Measurements from ENCODE around the gene AP2A1.
A peak's percentile ranks its signal among the peaks of the same experiment; 100 is the strongest.

Gene AP2A1

GRCh38 chr19:49766007-49766929, 533 bp upstream of the AP2A1 start:
- DNase-seq (ENCODE audit: low read depth) = peak; percentile 90

- no peak for DNase-seq (ENCODE audit: low read depth)
These were observed 580 bp downstream of the AP2A1 start for GRCh38 chr19:49767381-49767780.

- no peak for DNase-seq (ENCODE audit: low read depth)
These were observed 1.3 kb downstream of the AP2A1 start for GRCh38 chr19:49767967-49768581.

GRCh38 chr19:49770529-49770928, 3.7 kb downstream of the AP2A1 start:
- no peak for DNase-seq (ENCODE audit: low read depth)

GRCh38 chr19:49771674-49772139, 4.9 kb downstream of the AP2A1 start:
- DNase-seq (ENCODE audit: low read depth) = no peak

GRCh38 chr19:49772850-49773432, 6.1 kb downstream of the AP2A1 start:
- no peak for DNase-seq (ENCODE audit: low read depth)

- DNase-seq (ENCODE audit: low read depth) = no peak
These were observed 7.0 kb downstream of the AP2A1 start for GRCh38 chr19:49773663-49774350.

GRCh38 chr19:49774969-49775368, 8.2 kb downstream of the AP2A1 start:
- DNase-seq (ENCODE audit: low read depth) = no peak

- DNase-seq (ENCODE audit: low read depth) = no peak
These were observed 9.1 kb downstream of the AP2A1 start for GRCh38 chr19:49775742-49776370.

- DNase-seq (ENCODE audit: low read depth) = no peak
These were observed 9.6 kb downstream of the AP2A1 start for GRCh38 chr19:49776371-49776764.

- no peak for DNase-seq (ENCODE audit: low read depth)
These were observed 13.1 kb downstream of the AP2A1 start for GRCh38 chr19:49779731-49780555.

GRCh38 chr19:49780861-49781260, 14.1 kb downstream of the AP2A1 start:
- DNase-seq (ENCODE audit: low read depth) = no peak

GRCh38 chr19:49781394-49781793, 14.6 kb downstream of the AP2A1 start:
- DNase-seq (ENCODE audit: low read depth) = no peak

GRCh38 chr19:49782515-49782914, 15.7 kb downstream of the AP2A1 start:
- no peak for DNase-seq (ENCODE audit: low read depth)

GRCh38 chr19:49786376-49786820, 19.6 kb downstream of the AP2A1 start:
- DNase-seq (ENCODE audit: low read depth) = no peak

GRCh38 chr19:49787746-49788145, 20.9 kb downstream of the AP2A1 start:
- no peak for DNase-seq (ENCODE audit: low read depth)

GRCh38 chr19:49788857-49789256, 22.1 kb downstream of the AP2A1 start:
- no peak for DNase-seq (ENCODE audit: low read depth)

GRCh38 chr19:49790866-49791265, 24.1 kb downstream of the AP2A1 start:
- DNase-seq (ENCODE audit: low read depth) = no peak

GRCh38 chr19:49791776-49792445, 25.1 kb downstream of the AP2A1 start:
- DNase-seq (ENCODE audit: low read depth) = no peak

GRCh38 chr19:49792829-49793560, 26.2 kb downstream of the AP2A1 start:
- no peak for DNase-seq (ENCODE audit: low read depth)

All from stimulated activated CD8-positive, alpha-beta memory T cell treated with anti-CD3 and anti-CD28 coated beads, Interleukin-15, amount 100 ng/mL, for 24 hours (primary cell).